Panc1 (cell line): ENCODE measurements around the gene ATG13. TPM values are rescaled to one million over a fixed set of nuclear protein-coding genes. Genes with fewer than 3 reads are reported as not detected.

Experiments
- ATAC-seq: fragments of 200-7000 bp; cut with Tn5 transposase; 2 replicates; pipeline ENCODE4 v1.9.1; 2020; ENCODE audit warnings: mild to moderate bottlenecking, moderate library complexity
- BruUV-seq: library from RNA; stranded (reverse); fragments of 400-500 nt; replicated peaks from 2 replicates; lab custom pipeline; 2021; lab: Mats Ljungman, UMichigan
- CTCF ChIA-PET: fragments of 300-600 bp; sonication (Branson Sonifier 250); formaldehyde crosslinking; loops from one replicate; lab custom pipeline; 2022; ENCODE audit warnings: antibody characterized with exemption; lab: Charles Lee
- POLR2A ChIA-PET: fragments of 300-600 bp; sonication (Branson Sonifier 250); formaldehyde crosslinking; loops from one replicate; lab custom pipeline; 2022; ENCODE audit warnings: antibody characterized with exemption; lab: Charles Lee
- DNase-seq: peaks from one replicate; pipeline ENCODE4 v3.0.0-alpha.2; 2010; ENCODE audit warnings: low read depth, low spot score
- H3K27ac ChIP-seq: 2 replicates; pipeline ENCODE4 v1.5.1; 2011; ENCODE audit warnings: mild to moderate bottlenecking, low read length, inconsistent platforms
- H3K27me3 ChIP-seq: fragments of 200-500 bp; sonication (Bioruptor generic); 2 replicates; pipeline ENCODE4 v1.6.0; 2014; ENCODE audit warnings: low read length, inconsistent platforms; ENCODE audit not compliant: control insufficient read depth, insufficient read depth
- H3K36me3 ChIP-seq: fragments of 200-500 bp; sonication (Bioruptor generic); 2 replicates; pipeline ENCODE4 v1.5.1; 2014; ENCODE audit warnings: inconsistent platforms, mild to moderate bottlenecking, low read length, moderate library complexity; ENCODE audit not compliant: control insufficient read depth, insufficient read depth
- H3K4me1 ChIP-seq: 2 replicates; pipeline ENCODE4 v1.5.1; 2011; ENCODE audit warnings: inconsistent platforms, mild to moderate bottlenecking, low read length, moderate library complexity; ENCODE audit not compliant: control insufficient read depth, insufficient read depth
- H3K4me3 ChIP-seq, 2 experiments: 2 replicates each; pipeline ENCODE4 v1.5.1; 2011 to 2012; ENCODE audit warnings: low read depth in 2 of 2, low read length in 2 of 2, mild to moderate bottlenecking in 2 of 2, inconsistent platforms in 1 of 2, moderate library complexity in 1 of 2
- H3K9me3 ChIP-seq: fragments of 200-500 bp; sonication (Bioruptor generic); 2 replicates; pipeline ENCODE4 v1.5.1; 2014; ENCODE audit warnings: low read depth, mild to moderate bottlenecking, inconsistent platforms, low read length, moderate library complexity; ENCODE audit not compliant: control insufficient read depth, insufficient read depth
- POLR2AphosphoS5 ChIP-seq: IDR thresholded peaks from 2 replicates; pipeline ENCODE4 v1.6.1; 2012; ENCODE audit warnings: mild to moderate bottlenecking, low read depth, low read length, moderate library complexity
- REST ChIP-seq, 2 experiments: IDR thresholded peaks; 2 replicates each; pipeline ENCODE4 v1.6.1; 2011 to 2012; ENCODE audit warnings: low read depth in 2 of 2, control low read depth in 1 of 2, low read length in 1 of 2, mild to moderate bottlenecking in 1 of 2, moderate library complexity in 1 of 2; ENCODE audit not compliant: insufficient read depth in 1 of 2
- SIN3A ChIP-seq: IDR thresholded peaks from 2 replicates; pipeline ENCODE4 v1.6.1; 2012; ENCODE audit warnings: low read depth, mild to moderate bottlenecking, low read length, moderate library complexity, borderline replicate concordance; ENCODE audit not compliant: insufficient read depth
- TCF7L2 ChIP-seq: IDR thresholded peaks from 2 replicates; pipeline ENCODE4 v1.6.1; 2011; ENCODE audit warnings: mild to moderate bottlenecking, low read depth, low read length, inconsistent platforms
- in situ Hi-C: cut with HindIII; loops from 2 replicates; pipeline ENCODE4 v1.10.0; 2016; ENCODE audit warnings: low sequenced_read_pairs, low pct_unique_long_range_greater_than_20kb
- intact Hi-C: fragments of 100-400 bp; cut with micrococcal nuclease; formaldehyde crosslinking; loops from one replicate; pipeline ENCODE4 v1.10.0; 2022; ENCODE audit not compliant: unreplicated experiment
- total RNA-seq: library from RNA; stranded (reverse); gene quantifications from one replicate; pipeline ENCODE4 v1.2.1, GENCODE V29; 2021; ENCODE audit not compliant: unreplicated experiment
- TF ChIP-seq, protein P1 (sequence below): fragments of 450-650 bp; IDR thresholded peaks from 2 replicates; pipeline ENCODE4 v1.5.1; 2017; ENCODE audit warnings: mild to moderate bottlenecking

The ATG13 gene
- total RNA-seq, 1 experiment from 2014 or later: 57.9 TPM

DNA sequence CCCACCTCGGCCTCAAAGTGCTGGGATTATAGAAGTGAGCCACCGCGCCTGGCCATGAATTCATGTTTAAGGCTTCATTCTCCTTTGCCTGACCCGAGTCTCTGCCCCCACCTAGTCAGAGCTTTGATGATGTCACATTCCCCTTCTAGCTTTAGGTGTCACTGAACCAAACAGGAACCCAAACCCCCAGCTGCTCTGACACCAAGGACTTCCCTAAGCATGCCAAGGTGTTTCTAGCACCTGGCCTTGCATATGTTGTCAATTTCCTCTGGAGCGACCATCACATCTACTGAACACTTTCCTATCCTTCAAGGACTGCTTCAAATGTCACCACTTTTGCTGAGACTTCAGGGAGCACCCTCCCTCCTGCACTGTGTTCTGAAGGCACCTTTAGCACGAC is 103.9 kb downstream of the ATG13 start:
- Histone ChIP-seq H3K4me3 (no peak overlapping the region), H3K9me3 (no peaks in the 10 kb centered on the region), H3K36me3 (no peaks in the 10 kb centered on the region), H3K4me1 (peaks cover 14% of the 10 kb centered on the region), H3K27me3 (no peaks in the 10 kb centered on the region), H3K27ac (no peak overlapping the region)
- DNase-seq (no peak), ATAC-seq (no peak)
- intact Hi-C loops: no loop called here
- BruUV-seq: no TSS peak
- ChIA-PET CTCF (no interaction called here), POLR2A (no interaction called here)
- in situ Hi-C loops: no loop called here
- TF ChIP-seq POLR2AphosphoS5 (no peak), TCF7L2 (no peak)

GRCh38 chr11:46722566-46723358 is 105.4 kb downstream of the ATG13 start:
- no TSS peak for BruUV-seq
- CTCF ChIA-PET: no interaction called here
- H3K4me3 ChIP-seq: no peak overlapping the region
- no peak for ATAC-seq
- H3K9me3 ChIP-seq: no peaks in the 10 kb centered on the region
- in situ Hi-C loops (no loop called here), intact Hi-C loops (no loop called here)
- no peak overlapping the region for H3K27ac ChIP-seq
- no peaks in the 10 kb centered on the region for H3K36me3 ChIP-seq
- peaks cover 12% of the 10 kb centered on the region for H3K4me1 ChIP-seq
- no peaks in the 10 kb centered on the region for H3K27me3 ChIP-seq
- POLR2A ChIA-PET: no interaction called here
- TF ChIP-seq TCF7L2 (no peak), SIN3A (no peak), REST (IDR thresholded peaks at IDR 0.05; ENCODE audit: insufficient read depth in 1 of 2, low read depth in 2 of 2, low read length in 1 of 2) (no peak), POLR2AphosphoS5 (no peak)
- TF ChIP-seq, protein P1, sequence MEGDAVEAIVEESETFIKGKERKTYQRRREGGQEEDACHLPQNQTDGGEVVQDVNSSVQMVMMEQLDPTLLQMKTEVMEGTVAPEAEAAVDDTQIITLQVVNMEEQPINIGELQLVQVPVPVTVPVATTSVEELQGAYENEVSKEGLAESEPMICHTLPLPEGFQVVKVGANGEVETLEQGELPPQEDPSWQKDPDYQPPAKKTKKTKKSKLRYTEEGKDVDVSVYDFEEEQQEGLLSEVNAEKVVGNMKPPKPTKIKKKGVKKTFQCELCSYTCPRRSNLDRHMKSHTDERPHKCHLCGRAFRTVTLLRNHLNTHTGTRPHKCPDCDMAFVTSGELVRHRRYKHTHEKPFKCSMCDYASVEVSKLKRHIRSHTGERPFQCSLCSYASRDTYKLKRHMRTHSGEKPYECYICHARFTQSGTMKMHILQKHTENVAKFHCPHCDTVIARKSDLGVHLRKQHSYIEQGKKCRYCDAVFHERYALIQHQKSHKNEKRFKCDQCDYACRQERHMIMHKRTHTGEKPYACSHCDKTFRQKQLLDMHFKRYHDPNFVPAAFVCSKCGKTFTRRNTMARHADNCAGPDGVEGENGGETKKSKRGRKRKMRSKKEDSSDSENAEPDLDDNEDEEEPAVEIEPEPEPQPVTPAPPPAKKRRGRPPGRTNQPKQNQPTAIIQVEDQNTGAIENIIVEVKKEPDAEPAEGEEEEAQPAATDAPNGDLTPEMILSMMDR: no peak
- no peak for DNase-seq

DNA sequence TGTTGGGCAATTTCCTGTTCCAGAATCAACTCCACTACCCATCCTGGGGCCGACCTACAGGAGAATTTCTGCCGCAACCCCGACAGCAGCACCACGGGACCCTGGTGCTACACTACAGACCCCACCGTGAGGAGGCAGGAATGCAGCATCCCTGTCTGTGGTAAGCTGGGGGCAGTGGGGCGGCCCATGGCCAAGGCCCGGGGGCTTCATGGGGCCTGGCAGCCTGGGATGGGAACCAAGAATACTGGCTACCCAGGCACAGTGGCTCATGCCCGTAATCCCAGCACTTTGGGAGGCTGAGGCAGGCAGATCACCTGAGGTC is 106.0 kb downstream of the ATG13 start:
- no peak for ATAC-seq
- CTCF ChIA-PET: no interaction called here
- intact Hi-C loops: no loop called here

More for the DNA sequence above, 106.0 kb downstream of the ATG13 start:
- Histone ChIP-seq H3K4me3 (no peak overlapping the region), H3K27ac (no peak overlapping the region), H3K27me3 (no peaks in the 10 kb centered on the region), H3K36me3 (no peaks in the 10 kb centered on the region), H3K4me1 (peaks cover 6% of the 10 kb centered on the region), H3K9me3 (no peaks in the 10 kb centered on the region)
- in situ Hi-C loops: no loop called here
- BruUV-seq: no TSS peak
- DNase-seq: no peak
- TF ChIP-seq POLR2AphosphoS5: no peak
- no peak for TF ChIP-seq REST (IDR thresholded peaks at IDR 0.05; ENCODE audit: insufficient read depth in 1 of 2, low read depth in 2 of 2, low read length in 1 of 2)
- TF ChIP-seq, protein P1: no peak
- no peak for TF ChIP-seq TCF7L2
- no peak for TF ChIP-seq SIN3A
- POLR2A ChIA-PET: no interaction called here
